ENCODE results near the gene RAB8A.

DNA sequence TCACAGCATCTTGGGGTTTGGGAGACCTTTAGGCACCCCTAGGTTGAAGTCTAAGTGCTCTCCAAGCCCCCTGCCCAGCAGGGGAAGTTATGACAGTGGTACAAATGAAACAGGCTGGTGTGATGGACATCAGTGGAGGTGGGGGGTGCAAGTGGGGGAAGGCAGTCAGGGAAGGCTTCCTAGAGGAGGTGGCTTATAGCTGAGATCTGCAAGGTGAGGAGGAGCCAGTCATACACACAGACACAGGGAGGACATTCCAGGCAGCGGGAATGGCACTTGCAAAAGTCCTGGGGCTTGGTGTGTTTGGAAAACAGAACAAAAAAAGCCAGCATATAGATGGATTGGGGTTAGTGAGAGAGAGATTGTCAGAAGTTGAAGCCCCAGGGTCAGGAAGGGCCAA, 43.4 kb downstream of the RAB8A start:
- no peak for TF ChIP-seq POLR2A (IDR thresholded peaks at IDR 0.05; ENCODE audit: control extremely low read depth in 1 of 2, low read depth in 2 of 2, low read length in 2 of 2)
- TF ChIP-seq, protein P1, sequence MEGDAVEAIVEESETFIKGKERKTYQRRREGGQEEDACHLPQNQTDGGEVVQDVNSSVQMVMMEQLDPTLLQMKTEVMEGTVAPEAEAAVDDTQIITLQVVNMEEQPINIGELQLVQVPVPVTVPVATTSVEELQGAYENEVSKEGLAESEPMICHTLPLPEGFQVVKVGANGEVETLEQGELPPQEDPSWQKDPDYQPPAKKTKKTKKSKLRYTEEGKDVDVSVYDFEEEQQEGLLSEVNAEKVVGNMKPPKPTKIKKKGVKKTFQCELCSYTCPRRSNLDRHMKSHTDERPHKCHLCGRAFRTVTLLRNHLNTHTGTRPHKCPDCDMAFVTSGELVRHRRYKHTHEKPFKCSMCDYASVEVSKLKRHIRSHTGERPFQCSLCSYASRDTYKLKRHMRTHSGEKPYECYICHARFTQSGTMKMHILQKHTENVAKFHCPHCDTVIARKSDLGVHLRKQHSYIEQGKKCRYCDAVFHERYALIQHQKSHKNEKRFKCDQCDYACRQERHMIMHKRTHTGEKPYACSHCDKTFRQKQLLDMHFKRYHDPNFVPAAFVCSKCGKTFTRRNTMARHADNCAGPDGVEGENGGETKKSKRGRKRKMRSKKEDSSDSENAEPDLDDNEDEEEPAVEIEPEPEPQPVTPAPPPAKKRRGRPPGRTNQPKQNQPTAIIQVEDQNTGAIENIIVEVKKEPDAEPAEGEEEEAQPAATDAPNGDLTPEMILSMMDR (IDR thresholded peaks at IDR 0.05; ENCODE audit: control extremely low read depth in 1 of 3, insufficient read depth in 1 of 3, low read depth in 1 of 3, low read length in 3 of 3) = no peak
- no peak for TF ChIP-seq POU5F1 (IDR thresholded peaks at IDR 0.05; ENCODE audit: low read depth, low read length)
- TF ChIP-seq CEBPB (IDR thresholded peaks at IDR 0.05; ENCODE audit: low read depth, low read length) = no peak

Data from H1 (cell line).